Iris pigment epithelial cell (primary cell): ENCODE results near the gene LAMTOR2.

ENCODE experiments used
- DNase-seq: peaks from one replicate; pipeline ENCODE4 v3.0.0-alpha.2; 2011; ENCODE audit warnings: low read depth

Gene LAMTOR2

DNA sequence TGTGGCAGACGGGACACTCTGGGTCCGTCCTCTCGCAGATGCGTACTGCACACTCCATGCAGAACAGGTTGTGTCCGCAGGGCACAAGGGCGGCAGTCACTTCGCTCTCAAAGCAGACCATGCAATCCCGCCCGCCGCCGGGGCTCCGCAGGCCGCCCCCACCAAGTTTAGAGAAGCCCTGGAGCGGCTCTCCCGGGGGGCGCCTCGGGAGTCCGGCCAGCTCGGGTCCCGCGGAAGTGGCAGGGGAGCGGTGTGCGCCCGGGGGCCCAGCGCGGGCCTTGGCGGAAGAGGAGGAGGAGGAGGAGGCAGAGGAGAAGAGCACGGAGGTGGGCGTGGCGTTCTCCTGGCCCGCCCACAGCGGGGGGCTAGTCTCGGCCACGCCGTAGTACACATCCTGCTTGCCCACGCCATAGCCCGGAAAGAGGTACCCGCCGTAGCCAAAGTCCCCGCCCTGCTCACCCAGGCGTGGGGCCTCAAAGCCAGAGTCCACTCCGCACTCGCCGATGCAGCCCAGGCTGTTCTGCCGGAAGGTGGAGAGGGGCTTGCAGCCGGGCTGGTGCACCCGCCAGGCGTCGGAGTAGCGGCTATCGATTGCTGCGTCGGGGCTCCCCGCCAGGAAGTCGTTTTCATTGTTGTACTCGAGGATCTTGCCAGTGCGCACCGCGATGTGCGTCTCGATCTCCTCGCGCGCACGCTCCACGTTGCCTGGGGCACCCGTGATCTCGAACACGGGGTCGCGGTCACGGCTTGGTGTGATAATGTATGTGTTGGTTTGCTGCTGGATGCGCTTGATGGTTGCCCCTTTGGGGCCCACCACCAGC, 22.2 kb downstream of the LAMTOR2 start:
- DNase-seq: no peak

DNA sequence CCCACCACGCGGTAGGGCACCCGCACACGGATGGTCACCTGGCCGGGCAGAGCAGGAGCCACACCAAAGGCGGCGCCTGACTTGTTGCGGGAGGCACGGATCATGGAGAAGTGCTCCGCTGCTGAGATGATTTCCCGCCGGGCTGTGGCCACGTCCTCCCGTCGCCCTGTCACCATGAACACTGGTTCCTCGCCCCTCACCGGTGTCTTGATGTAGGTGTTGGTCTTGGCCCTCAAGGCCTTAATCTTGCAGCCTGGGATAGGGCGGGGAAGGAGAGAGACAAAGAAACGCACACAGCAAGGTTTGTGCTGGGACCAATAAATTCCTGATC, 22.8 kb downstream of the LAMTOR2 start:
- DNase-seq: no peak

GRCh38 chr1:156078728-156079127, 24.1 kb downstream of the LAMTOR2 start:
- no peak for DNase-seq

- no peak for DNase-seq
Observed at GRCh38 chr1:156079762-156080161, 25.2 kb downstream of the LAMTOR2 start.

DNA sequence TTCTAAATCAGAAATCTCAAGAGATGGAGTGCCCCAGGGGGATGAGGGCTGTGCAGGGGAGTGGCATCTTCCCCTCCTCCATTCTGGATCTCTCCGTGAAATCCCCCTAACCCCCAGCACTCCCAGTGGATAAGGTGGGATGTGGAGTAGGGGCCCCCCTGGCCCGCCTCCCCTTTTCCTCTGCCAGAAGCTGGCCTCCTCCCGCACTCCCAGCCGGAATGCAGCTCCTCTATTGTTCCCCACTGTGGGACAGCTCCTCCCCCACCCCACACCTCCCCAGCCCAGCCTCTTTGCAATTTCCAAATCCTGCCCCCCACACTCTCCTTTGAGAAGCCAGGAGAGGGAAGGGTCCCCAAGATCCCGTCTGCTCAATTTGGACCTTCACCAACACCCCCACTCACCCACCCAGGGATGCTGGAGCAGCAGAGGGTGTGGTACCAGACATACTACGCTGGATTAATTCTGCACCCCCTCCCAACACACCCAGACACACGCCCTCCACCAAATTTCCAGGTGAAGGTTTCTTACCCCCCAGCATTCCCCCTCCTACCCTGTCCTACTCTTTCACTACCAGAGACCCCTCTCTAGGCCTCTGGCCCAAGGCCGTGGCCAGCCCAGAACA, 25.8 kb downstream of the LAMTOR2 start:
- DNase-seq: no peak

DNA sequence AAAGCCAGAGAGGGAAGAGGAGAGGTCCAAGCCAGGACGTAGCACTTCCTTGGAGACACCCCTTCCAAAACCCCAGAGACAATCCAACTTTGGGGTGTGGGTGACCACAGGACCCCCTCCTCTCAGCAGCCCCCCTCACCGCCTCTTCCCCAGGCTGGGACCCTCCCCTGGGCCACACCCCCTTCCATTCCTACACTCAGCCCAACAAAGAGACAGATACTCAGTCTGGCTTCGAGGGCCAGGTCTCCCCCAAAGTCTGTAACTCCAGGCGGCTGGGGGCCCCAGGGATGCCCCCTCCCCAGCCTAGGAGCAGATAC, 26.2 kb downstream of the LAMTOR2 start:
- DNase-seq: no peak

- DNase-seq: no peak
Observed at GRCh38 chr1:156081180-156081916, 26.8 kb downstream of the LAMTOR2 start.

DNA sequence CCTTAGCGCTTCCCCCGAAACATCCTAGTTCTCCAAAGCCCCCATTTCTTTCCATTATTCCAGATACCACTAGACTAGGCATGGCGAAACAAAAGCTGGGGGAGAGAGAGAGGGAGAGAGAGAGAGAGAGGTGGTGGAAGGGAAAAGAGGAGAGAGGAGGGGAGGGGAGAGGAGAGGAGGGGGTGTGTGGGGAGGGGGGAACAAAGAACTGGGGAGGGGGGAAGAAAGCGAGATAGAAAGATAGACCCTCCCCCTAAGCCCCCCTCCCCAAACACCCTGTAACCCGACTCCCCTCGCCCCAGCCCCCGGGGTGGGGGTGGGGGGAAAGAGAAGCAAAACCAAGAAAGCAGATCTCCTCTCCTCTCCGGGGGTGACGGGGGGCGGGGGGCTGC, 27.3 kb downstream of the LAMTOR2 start:
- no peak for DNase-seq

DNA sequence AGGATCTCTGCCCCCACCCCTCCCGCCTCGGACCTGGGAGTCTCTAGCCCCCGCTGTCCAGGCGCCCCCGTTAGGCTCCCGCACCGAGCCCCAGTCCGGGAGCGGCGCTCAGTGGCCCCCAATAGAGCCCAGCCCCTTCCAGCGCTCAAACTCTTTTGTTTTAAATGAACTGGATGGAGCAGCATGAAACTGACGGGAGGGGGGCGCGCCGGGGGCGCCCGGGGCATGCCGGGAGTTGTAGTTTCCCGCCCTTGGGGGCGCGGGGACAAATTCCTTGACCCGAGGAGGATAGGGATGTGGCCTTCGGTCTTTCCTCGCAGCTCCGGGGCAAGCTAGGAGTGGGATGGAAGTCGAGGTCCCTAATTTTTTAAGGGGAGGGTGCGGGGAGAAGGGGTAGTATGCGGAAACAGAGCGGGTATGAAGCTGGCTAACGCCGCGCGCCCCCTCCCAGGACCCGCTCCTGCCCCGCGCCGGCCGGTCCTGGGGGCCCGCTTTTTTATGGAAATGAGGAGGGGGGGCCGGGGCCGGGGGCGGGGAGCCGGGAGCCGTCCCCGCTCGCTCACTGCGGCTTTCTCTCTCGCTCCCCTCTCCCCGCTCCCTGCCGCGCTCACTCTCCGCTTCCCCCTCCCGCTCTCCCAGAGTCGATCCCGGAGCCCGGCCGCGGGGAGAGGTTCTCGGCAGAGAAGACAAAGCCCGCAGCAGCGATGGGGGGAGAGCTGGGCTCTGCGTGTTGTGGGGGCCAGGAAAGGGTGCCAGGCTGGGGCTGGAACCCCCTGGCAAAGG, 27.9 kb downstream of the LAMTOR2 start, which contains the start of gene MEX3A:
Gene MEX3A (minus strand): TSS at position 157 of the 783 bp plus-strand sequence. CDS start 467 bp downstream, outside the sequence.
- DNase-seq: peak; percentile 67

GRCh38 chr1:156083800-156084790, 29.5 kb downstream of the LAMTOR2 start:
- no peak for DNase-seq

DNA sequence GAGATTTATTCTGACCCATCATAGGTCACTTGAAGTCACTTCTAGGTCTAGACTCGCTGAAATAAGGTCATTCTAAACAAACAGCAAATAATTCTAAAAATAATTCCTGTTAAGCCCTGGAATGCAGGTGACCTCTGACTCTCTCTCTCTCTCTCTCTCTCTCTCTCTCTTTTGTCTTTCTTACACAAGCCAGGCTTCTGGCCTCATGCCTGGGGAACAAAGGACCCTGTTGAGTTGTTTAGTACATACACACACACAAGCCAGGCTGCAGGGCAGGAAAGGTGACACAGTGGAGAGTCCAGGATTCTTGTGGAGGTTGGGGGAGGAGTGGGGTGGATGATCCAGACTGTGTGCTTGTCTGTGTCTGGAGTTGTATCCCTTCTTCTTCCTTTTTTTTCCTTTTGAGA, 31.7 kb downstream of the LAMTOR2 start:
- peak; percentile 71 for DNase-seq

GRCh38 chr1:156089704-156090103, 35.1 kb downstream of the LAMTOR2 start:
- no peak for DNase-seq

DNA sequence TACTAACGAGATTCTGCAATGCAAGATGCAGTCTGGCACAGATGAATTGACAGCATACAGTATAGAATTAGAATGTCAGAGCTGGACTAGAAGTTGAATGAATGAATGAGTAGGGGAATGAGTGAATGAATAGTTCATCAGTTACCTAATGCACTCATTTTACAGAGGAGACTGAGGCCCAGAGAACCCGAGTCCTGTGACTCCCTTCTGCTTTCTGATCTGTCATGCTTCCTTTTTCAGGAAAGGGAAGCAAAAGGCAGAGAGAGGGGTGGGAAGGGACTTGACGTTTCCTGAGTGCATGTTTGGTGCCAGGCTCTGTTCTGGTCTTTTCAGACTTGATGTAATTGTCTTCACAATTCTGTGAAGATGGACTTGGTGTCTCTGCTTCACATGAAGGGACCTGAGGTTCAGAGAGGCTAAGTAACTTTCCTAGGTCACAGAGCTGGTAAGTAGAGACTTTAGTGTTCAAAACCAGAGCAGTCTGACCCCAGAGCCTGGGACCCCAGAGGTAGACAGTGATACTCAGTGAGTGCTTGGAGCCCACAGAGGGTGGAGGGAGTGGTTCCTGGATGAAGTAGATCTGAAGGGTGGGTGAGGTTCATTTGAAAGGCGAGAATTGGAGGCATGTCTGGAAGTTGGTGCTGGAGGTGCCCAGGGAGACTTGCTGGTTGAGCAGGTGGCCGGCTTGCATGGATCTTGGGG, 35.7 kb downstream of the LAMTOR2 start:
- DNase-seq: no peak

GRCh38 chr1:156090840-156091188, 36.2 kb downstream of the LAMTOR2 start:
- peak; percentile 70 for DNase-seq

DNA sequence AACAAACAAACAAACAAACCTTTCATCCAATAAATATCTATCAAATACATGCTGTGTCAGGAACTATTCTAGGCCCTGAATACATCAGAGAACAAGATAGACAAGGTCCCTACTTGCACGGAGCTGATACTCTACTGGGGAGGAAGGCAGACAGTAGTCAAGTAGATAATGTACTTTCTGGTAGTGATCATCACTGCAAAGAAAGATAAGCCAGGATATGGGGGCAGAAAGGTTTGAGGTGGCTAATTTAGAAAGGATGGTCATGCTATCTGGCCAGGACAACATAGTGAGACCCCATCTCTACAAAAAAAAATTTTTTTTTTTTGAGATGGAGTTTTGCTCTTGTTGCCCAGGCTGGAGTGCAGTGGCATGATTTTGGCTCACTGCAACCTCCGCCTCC, 37.0 kb downstream of the LAMTOR2 start:
- no peak for DNase-seq

GRCh38 chr1:156095906-156096508, 41.4 kb downstream of the LAMTOR2 start:
- no peak for DNase-seq

- peak; percentile 77 for DNase-seq
Observed at GRCh38 chr1:156096640-156097391, 42.2 kb downstream of the LAMTOR2 start.

- DNase-seq: no peak
Observed at GRCh38 chr1:156097499-156098178, 43.1 kb downstream of the LAMTOR2 start.

DNA sequence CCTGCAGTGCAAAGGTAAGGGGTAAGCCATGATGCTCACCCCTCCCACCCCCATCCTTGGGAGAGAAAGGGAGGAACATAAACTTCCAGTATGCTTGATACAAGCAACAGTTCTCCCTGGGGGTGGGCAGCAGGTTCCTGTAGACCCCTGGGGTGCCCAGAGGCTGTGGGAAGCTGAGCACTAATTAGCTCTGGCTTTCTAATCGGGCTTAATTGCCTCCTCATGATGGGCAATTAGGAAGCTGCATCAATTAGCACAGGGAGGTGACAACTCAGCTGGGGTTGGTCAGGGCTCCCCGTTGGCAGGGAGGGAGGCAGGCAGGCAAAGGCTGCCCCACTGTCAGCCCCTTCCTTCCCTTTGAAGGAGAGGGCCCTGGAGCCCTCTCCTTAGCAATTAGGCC, 44.2 kb downstream of the LAMTOR2 start:
- DNase-seq: no peak
